Bone marrow (tissue), 2 donors: ENCODE results near the gene EPHA8.

Experiments
- DNase-seq, 2 donors: peaks; one replicate each; lab custom pipeline; 2025; lab: John Stamatoyannopoulos, UW

Gene EPHA8

GRCh38 chr1:22567197-22567596 is 3.9 kb downstream of the EPHA8 start:
- no peak for DNase-seq

GRCh38 chr1:22567994-22568393 is 4.7 kb downstream of the EPHA8 start:
- no peak for DNase-seq

- DNase-seq: no peak
These were observed 6.0 kb downstream of the EPHA8 start for GRCh38 chr1:22569269-22569668.

GRCh38 chr1:22570140-22570909 is 7.0 kb downstream of the EPHA8 start:
- DNase-seq: no peak

- no peak for DNase-seq
These were observed 9.5 kb downstream of the EPHA8 start for GRCh38 chr1:22572818-22573217.

- no peak for DNase-seq
These were observed 9.9 kb downstream of the EPHA8 start for GRCh38 chr1:22573237-22573636.

- no peak for DNase-seq
These were observed 12.4 kb downstream of the EPHA8 start for GRCh38 chr1:22575532-22576149.

- DNase-seq: no peak
These were observed 12.9 kb downstream of the EPHA8 start for GRCh38 chr1:22576150-22576544.

- no peak for DNase-seq
These were observed 13.3 kb downstream of the EPHA8 start for GRCh38 chr1:22576617-22577016.

- DNase-seq: no peak
These were observed 15.6 kb downstream of the EPHA8 start for GRCh38 chr1:22578732-22579361.

GRCh38 chr1:22579541-22580155 is 16.4 kb downstream of the EPHA8 start:
- no peak for DNase-seq

GRCh38 chr1:22582661-22583635 is 19.7 kb downstream of the EPHA8 start:
- no peak for DNase-seq

GRCh38 chr1:22584001-22584562 is 20.8 kb downstream of the EPHA8 start:
- DNase-seq: no peak

- no peak for DNase-seq
These were observed 21.7 kb downstream of the EPHA8 start for GRCh38 chr1:22584970-22585369.

GRCh38 chr1:22585471-22585870 is 22.2 kb downstream of the EPHA8 start:
- DNase-seq: no peak

GRCh38 chr1:22586356-22587130 is 23.3 kb downstream of the EPHA8 start:
- DNase-seq: no peak

- no peak for DNase-seq
These were observed 24.0 kb downstream of the EPHA8 start for GRCh38 chr1:22587247-22587646.

- DNase-seq: no peak
These were observed 25.7 kb downstream of the EPHA8 start for GRCh38 chr1:22588899-22589422.

GRCh38 chr1:22591576-22591975 is 28.3 kb downstream of the EPHA8 start:
- no peak for DNase-seq

- DNase-seq: no peak
These were observed 28.8 kb downstream of the EPHA8 start for GRCh38 chr1:22592051-22592450.
